Neural crest cell (in vitro differentiated cells): ENCODE data around the gene ALK. TPM values are rescaled to one million over a fixed set of nuclear protein-coding genes. Genes with fewer than 3 reads are reported as not detected.

Experiments used
- DNase-seq: peaks from one replicate; pipeline ENCODE4 v3.0.0; 2021; ENCODE audit warnings: low read depth, mixed read lengths, low spot score
- H3K27ac Mint-ChIP-seq: one replicate; pipeline ENCODE4 v1.8.0; 2021; ENCODE audit warnings: mild to moderate bottlenecking, mixed read lengths; ENCODE audit not compliant: unreplicated experiment
- H3K27me3 Mint-ChIP-seq: 2 replicates; pipeline ENCODE4 v1.8.0; 2021; ENCODE audit warnings: low read depth, mild to moderate bottlenecking, mixed read lengths
- H3K36me3 Mint-ChIP-seq: 2 replicates; pipeline ENCODE4 v1.8.0; 2021; ENCODE audit warnings: low read depth, mild to moderate bottlenecking, mixed read lengths
- H3K4me1 Mint-ChIP-seq: 2 replicates; pipeline ENCODE4 v1.8.0; 2021; ENCODE audit warnings: mixed read lengths
- H3K4me3 Mint-ChIP-seq: one replicate; pipeline ENCODE4 v1.8.0; 2021; ENCODE audit warnings: mild to moderate bottlenecking, mixed read lengths
- H3K9me3 Mint-ChIP-seq: 2 replicates; pipeline ENCODE4 v1.8.0; 2021; ENCODE audit warnings: mixed read lengths
- CTCF ChIP-seq: fragments of 200-600 bp; sonication (generic); conservative IDR thresholded peaks from 2 replicates; pipeline ENCODE4 v1.5.0; 2021; ENCODE audit warnings: antibody characterized with exemption, mild to moderate bottlenecking
- total RNA-seq: library from RNA; stranded (reverse); gene quantifications from 2 replicates; pipeline ENCODE4 v1.2.1, GENCODE V29; 2021

ALK gene
- total RNA-seq, 1 donor from 2014 or later: 2.0 TPM

- H3K27ac Mint-ChIP-seq: no peak overlapping the region
- no peak for TF ChIP-seq CTCF
- peaks cover 6% of the 10 kb centered on the region for H3K4me1 Mint-ChIP-seq
- no peak for DNase-seq
- peaks cover under 1% of the 10 kb centered on the region for H3K27me3 Mint-ChIP-seq
- peaks cover 6% of the 10 kb centered on the region for H3K9me3 Mint-ChIP-seq
- no peak overlapping the region for H3K4me3 Mint-ChIP-seq
- no peaks in the 10 kb centered on the region for H3K36me3 Mint-ChIP-seq
Observed at GRCh38 chr2:29940706-29941105, 19.3 kb upstream of the ALK start.

- no peak for TF ChIP-seq CTCF
- Mint-ChIP-seq H3K27me3 (peaks cover 3% of the 10 kb centered on the region), H3K4me1 (peaks cover 6% of the 10 kb centered on the region), H3K36me3 (no peaks in the 10 kb centered on the region), H3K27ac (no peak overlapping the region), H3K4me3 (no peak overlapping the region), H3K9me3 (no peaks in the 10 kb centered on the region)
- no peak for DNase-seq
Observed at GRCh38 chr2:29936020-29936419, 14.6 kb upstream of the ALK start.

- Mint-ChIP-seq H3K27me3 (peaks cover 21% of the 10 kb centered on the region), H3K4me1 (no peaks in the 10 kb centered on the region), H3K4me3 (no peak overlapping the region), H3K9me3 (no peaks in the 10 kb centered on the region), H3K36me3 (no peaks in the 10 kb centered on the region), H3K27ac (no peak overlapping the region)
- no peak for DNase-seq
- no peak for TF ChIP-seq CTCF
Observed at GRCh38 chr2:29931818-29932217, 10.4 kb upstream of the ALK start.

GRCh38 chr2:29923110-29923721 is 1.8 kb upstream of the ALK start:
- Mint-ChIP-seq H3K27me3 (peaks cover 63% of the 10 kb centered on the region), H3K36me3 (no peaks in the 10 kb centered on the region), H3K4me1 (peaks cover 31% of the 10 kb centered on the region), H3K9me3 (no peaks in the 10 kb centered on the region), H3K4me3 (peak overlapping the region; percentile 73), H3K27ac (no peak overlapping the region)
- TF ChIP-seq CTCF: peak; percentile 99
- DNase-seq: peak; percentile 61

GRCh38 chr2:29922605-29923004 is 1.2 kb upstream of the ALK start:
- Mint-ChIP-seq H3K27ac (no peak overlapping the region), H3K4me3 (peak overlapping the region; percentile 74), H3K9me3 (no peaks in the 10 kb centered on the region)

More at GRCh38 chr2:29922605-29923004, 1.2 kb upstream of the ALK start:
- Mint-ChIP-seq H3K27me3 (peaks cover 64% of the 10 kb centered on the region), H3K4me1 (peaks cover 31% of the 10 kb centered on the region), H3K36me3 (no peaks in the 10 kb centered on the region)
- no peak for DNase-seq
- TF ChIP-seq CTCF: no peak
